HL-60 (cell line): ENCODE data around the gene TRIM23.

Experiments
- DNase-seq, 2 experiments: peaks; one replicate each; pipeline ENCODE4 v3.0.0-alpha.2; 2010 to 2020; ENCODE audit warnings: low read depth in 1 of 2, low spot score in 1 of 2
- H3K27ac ChIP-seq: fragments of 250-450 bp; sonication (Bioruptor Pico); replicated peaks from 2 replicates; pipeline ENCODE4 v1.5.1; 2020; ENCODE audit warnings: mild to moderate bottlenecking, moderate library complexity
- H3K27me3 ChIP-seq: fragments of 250-450 bp; sonication (Bioruptor Pico); 2 replicates; pipeline ENCODE4 v1.5.1; 2021; ENCODE audit warnings: mild to moderate bottlenecking, moderate library complexity; ENCODE audit not compliant: insufficient read depth, poor library complexity, severe bottlenecking
- H3K4me3 ChIP-seq: replicated peaks from 2 replicates; pipeline ENCODE4 v1.5.1; 2011; ENCODE audit warnings: mild to moderate bottlenecking, control low read depth, low read length; ENCODE audit not compliant: insufficient read depth
- GABPA ChIP-seq: IDR thresholded peaks from 2 replicates; pipeline ENCODE4 v1.6.1; 2012; ENCODE audit warnings: low read depth
- POLR2AphosphoS5 ChIP-seq: IDR thresholded peaks from 2 replicates; pipeline ENCODE4 v1.6.1; 2012; ENCODE audit warnings: low read depth
- SPI1 ChIP-seq: IDR thresholded peaks from 2 replicates; pipeline ENCODE4 v1.6.1; 2012; ENCODE audit warnings: low read depth, mild to moderate bottlenecking, borderline replicate concordance
- TF ChIP-seq, protein P1 (sequence below): IDR thresholded peaks from one replicate; pipeline ENCODE4 v1.5.1; 2011; ENCODE audit warnings: low read length, control low read depth, inconsistent platforms; ENCODE audit not compliant: insufficient read depth
- TF ChIP-seq, protein P2 (sequence below): IDR thresholded peaks from 2 replicates; pipeline ENCODE4 v1.6.1; 2012; ENCODE audit warnings: low read depth; ENCODE audit not compliant: insufficient replicate concordance

The TRIM23 gene

DNA sequence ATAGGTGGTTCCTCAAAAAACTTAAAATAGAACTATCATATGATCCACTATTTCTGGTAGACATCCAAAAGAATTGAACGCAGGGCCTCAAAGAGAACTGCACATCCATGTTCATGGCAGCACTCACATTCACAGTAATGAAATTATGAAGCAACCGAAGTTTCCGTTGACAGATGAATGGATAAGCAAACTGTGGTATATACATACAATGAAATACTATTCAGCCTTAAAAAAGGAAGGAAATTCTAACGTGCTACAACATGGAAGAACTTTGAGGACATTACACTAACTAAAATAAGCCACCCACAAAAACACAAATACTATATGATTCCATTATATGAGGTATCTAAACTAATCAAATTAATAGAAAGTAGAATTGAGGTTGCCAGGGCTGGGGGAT lies 79.7 kb downstream of the TRIM23 start:
- Histone ChIP-seq H3K4me3 (no peak overlapping the region), H3K27me3 (no peaks in the 10 kb centered on the region), H3K27ac (no peak overlapping the region)
- DNase-seq, result no peak
- TF ChIP-seq, protein P1, sequence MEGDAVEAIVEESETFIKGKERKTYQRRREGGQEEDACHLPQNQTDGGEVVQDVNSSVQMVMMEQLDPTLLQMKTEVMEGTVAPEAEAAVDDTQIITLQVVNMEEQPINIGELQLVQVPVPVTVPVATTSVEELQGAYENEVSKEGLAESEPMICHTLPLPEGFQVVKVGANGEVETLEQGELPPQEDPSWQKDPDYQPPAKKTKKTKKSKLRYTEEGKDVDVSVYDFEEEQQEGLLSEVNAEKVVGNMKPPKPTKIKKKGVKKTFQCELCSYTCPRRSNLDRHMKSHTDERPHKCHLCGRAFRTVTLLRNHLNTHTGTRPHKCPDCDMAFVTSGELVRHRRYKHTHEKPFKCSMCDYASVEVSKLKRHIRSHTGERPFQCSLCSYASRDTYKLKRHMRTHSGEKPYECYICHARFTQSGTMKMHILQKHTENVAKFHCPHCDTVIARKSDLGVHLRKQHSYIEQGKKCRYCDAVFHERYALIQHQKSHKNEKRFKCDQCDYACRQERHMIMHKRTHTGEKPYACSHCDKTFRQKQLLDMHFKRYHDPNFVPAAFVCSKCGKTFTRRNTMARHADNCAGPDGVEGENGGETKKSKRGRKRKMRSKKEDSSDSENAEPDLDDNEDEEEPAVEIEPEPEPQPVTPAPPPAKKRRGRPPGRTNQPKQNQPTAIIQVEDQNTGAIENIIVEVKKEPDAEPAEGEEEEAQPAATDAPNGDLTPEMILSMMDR, result no peak
- TF ChIP-seq SPI1 (no peak), GABPA (no peak), POLR2AphosphoS5 (no peak)
- TF ChIP-seq, protein P2, sequence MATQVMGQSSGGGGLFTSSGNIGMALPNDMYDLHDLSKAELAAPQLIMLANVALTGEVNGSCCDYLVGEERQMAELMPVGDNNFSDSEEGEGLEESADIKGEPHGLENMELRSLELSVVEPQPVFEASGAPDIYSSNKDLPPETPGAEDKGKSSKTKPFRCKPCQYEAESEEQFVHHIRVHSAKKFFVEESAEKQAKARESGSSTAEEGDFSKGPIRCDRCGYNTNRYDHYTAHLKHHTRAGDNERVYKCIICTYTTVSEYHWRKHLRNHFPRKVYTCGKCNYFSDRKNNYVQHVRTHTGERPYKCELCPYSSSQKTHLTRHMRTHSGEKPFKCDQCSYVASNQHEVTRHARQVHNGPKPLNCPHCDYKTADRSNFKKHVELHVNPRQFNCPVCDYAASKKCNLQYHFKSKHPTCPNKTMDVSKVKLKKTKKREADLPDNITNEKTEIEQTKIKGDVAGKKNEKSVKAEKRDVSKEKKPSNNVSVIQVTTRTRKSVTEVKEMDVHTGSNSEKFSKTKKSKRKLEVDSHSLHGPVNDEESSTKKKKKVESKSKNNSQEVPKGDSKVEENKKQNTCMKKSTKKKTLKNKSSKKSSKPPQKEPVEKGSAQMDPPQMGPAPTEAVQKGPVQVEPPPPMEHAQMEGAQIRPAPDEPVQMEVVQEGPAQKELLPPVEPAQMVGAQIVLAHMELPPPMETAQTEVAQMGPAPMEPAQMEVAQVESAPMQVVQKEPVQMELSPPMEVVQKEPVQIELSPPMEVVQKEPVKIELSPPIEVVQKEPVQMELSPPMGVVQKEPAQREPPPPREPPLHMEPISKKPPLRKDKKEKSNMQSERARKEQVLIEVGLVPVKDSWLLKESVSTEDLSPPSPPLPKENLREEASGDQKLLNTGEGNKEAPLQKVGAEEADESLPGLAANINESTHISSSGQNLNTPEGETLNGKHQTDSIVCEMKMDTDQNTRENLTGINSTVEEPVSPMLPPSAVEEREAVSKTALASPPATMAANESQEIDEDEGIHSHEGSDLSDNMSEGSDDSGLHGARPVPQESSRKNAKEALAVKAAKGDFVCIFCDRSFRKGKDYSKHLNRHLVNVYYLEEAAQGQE, result no peak

DNA sequence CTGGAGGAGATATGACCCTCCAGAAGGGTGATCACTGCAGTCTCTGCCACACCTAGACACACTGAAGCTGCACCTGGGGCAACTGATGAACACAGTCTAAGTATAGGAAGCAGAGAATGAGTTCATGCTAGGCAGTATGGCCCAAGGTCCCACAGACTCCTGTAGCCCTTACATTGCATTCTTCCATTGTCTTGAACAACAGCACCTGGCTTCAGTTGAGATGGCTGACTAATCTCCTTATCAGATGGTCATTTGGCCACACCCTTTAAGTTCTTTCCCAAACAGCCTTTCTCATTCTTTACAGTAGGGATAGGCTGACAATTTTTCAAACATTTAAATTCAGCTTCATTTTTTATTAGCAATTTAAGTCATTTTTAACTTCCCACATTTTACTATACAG lies 84.3 kb downstream of the TRIM23 start:
- DNase-seq, result no peak
- TF ChIP-seq GABPA (no peak), SPI1 (no peak), POLR2AphosphoS5 (no peak)
- TF ChIP-seq, protein P1, result no peak
- TF ChIP-seq, protein P2, result no peak
- Histone ChIP-seq H3K27ac (no peak overlapping the region), H3K27me3 (no peaks in the 10 kb centered on the region), H3K4me3 (no peak overlapping the region)
